Muscle of leg (tissue), 11 donors: ENCODE measurements around the gene PLEKHG2. TPM values are rescaled to one million over a fixed set of nuclear protein-coding genes. Genes with fewer than 3 reads are reported as not detected.

Experiments used
- DNase-seq: peaks from one replicate; pipeline ENCODE4 v3.0.0; 2013
- H3K27ac ChIP-seq: one replicate; pipeline ENCODE4 v1.5.1; 2013; ENCODE audit warnings: mild to moderate bottlenecking, low read length, control low read depth
- H3K27me3 ChIP-seq: one replicate; pipeline ENCODE4 v1.6.1; 2013; ENCODE audit warnings: low read length; ENCODE audit not compliant: control insufficient read depth, insufficient read depth
- H3K36me3 ChIP-seq: one replicate; pipeline ENCODE4 v1.6.1; 2013; ENCODE audit warnings: low read length; ENCODE audit not compliant: control insufficient read depth, insufficient read depth
- H3K4me1 ChIP-seq: one replicate; pipeline ENCODE4 v1.6.1; 2013; ENCODE audit warnings: low read length; ENCODE audit not compliant: control insufficient read depth, insufficient read depth
- H3K4me3 ChIP-seq: one replicate; pipeline ENCODE4 v1.5.1; 2013; ENCODE audit warnings: low read length, control low read depth
- H3K9me3 ChIP-seq: replicated peaks from 2 replicates; pipeline ENCODE4 v1.6.1; 2013; ENCODE audit warnings: low read depth, low read length; ENCODE audit not compliant: control insufficient read depth
- WGBS: methylation state at CpG from one replicate; pipeline ENCODE4 v1.1.5; 2013; ENCODE audit warnings: missing lambda C conversion rate; ENCODE audit not compliant: insufficient coverage; 5-methylcytosine and 5-hydroxymethylcytosine counted together
- polyA plus RNA-seq, 8 donors: library from polyadenylated mRNA; unstranded; fragments of 120-200 nt; gene quantifications; one replicate each; pipeline versions ENCODE4 v1.2.1 to v1.2.3, GENCODE V29; 2013; ENCODE audit warnings: inconsistent platforms in 1 of 8, low replicate concordance in 1 of 8; ENCODE audit not compliant: insufficient read length in 8 of 8, insufficient read depth in 1 of 8
- total RNA-seq: library from RNA; stranded (reverse); fragments of 120-200 nt; gene quantifications from one replicate; pipeline ENCODE4 v1.2.4, GENCODE V29; 2013

The PLEKHG2 gene
- total and polyA plus RNA-seq, 9 donors: 21.2 to 65.3 (median 50.0) TPM

DNA sequence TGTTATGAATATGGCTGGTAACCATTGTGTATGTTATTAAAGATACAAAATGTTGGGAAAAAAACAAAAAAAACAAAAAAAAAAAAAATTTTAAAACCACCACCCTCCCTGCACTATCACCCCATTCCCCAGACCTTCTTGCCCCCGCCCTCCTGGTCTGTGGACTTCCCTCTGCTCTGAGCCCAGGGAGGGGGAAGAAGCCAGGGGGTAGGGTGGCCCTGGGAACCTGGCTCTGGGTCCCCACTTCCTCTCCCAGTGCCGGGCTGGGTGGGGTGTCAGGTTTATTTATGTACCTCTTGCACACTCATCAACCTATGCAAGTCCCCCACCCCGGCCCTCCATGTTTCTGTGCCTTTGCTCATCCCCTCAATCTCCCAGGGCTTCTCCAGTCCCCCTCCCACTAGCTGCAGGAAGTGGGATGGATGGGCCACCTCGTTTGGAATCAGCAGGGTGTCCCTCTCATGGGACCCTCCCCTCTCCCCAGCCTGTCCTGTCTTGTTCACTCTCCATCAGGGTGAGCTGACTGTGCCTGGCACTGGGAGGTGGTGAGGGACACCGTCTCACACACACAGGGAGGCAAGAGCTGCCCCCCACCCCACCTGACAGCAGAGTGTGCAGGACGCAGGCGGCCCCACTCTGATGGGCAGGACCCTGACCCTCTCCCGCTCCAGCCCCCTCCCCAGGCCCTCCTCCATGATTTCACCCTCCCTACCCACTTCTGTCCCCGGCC lies 27.5 kb upstream of the PLEKHG2 start:
- Histone ChIP-seq H3K36me3 (peaks cover 95% of the 10 kb centered on the region), H3K27me3 (no peaks in the 10 kb centered on the region), H3K4me3 (no peak overlapping the region), H3K4me1 (peaks cover 4% of the 10 kb centered on the region), H3K27ac (no peak overlapping the region), H3K9me3 (no peaks in the 10 kb centered on the region)
- whole genome bisulfite sequencing: no CpG with 5 or more reads among the region's 9 CpGs
- no peak for DNase-seq

GRCh38 chr19:39385629-39386411 lies 26.6 kb upstream of the PLEKHG2 start:
- DNase-seq: no peak
- WGBS: 79% methylated on average over 17 of the region's 20 CpGs
- Histone ChIP-seq H3K4me1 (peaks cover 8% of the 10 kb centered on the region), H3K27ac (no peak overlapping the region), H3K4me3 (no peak overlapping the region), H3K9me3 (no peaks in the 10 kb centered on the region), H3K27me3 (no peaks in the 10 kb centered on the region), H3K36me3 (peaks cover 87% of the 10 kb centered on the region)

DNA sequence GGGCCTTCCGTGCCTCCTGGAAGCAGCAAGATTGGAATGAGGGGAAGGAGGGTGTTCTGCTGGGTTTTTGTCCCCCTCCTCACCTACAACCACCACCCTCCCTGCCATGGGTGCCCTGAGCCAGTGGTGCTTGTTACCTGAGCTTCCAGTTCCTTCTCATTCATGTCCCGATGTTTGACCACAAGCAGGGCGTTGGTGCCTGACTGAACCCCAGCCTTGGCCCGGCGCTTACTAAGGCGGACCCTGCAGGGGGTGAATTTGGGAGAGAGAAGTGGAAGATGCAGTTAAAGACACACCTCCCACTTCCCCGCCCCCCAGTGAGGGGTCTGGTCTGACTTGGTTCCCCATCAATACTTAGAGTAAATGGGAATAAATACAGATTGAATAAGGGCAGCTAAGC lies 25.9 kb upstream of the PLEKHG2 start:
- no CpG with 5 or more reads among the region's 7 CpGs for WGBS
- Histone ChIP-seq H3K27me3 (no peaks in the 10 kb centered on the region), H3K4me1 (peaks cover 9% of the 10 kb centered on the region), H3K36me3 (peaks cover 80% of the 10 kb centered on the region), H3K9me3 (no peaks in the 10 kb centered on the region), H3K27ac (no peak overlapping the region), H3K4me3 (no peak overlapping the region)
- no peak for DNase-seq

DNA sequence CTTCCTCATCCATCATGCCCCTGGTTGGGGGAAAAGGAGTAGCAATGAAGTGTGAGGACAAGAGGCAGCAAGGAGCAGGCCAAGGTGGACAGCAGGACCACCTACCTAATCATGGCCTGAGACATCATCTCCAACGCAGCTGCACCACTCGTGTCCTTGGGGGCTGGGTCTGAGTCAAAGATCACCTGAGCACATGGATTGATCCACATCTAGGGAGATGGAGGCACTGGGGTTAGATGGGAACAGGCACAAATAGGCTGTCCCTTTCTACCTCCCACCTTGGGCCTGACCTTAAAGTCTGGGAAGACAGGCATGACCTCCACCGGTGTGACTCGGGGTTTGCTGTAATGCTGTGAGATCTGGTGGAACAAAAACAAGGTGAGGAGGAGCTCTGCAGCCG lies 23.8 kb upstream of the PLEKHG2 start:
- no CpG with 5 or more reads among the region's 5 CpGs for WGBS
- H3K9me3 ChIP-seq: no peaks in the 10 kb centered on the region
- H3K4me1 ChIP-seq: peaks cover 15% of the 10 kb centered on the region
- DNase-seq: no peak
- H3K4me3 ChIP-seq: no peak overlapping the region
- H3K27me3 ChIP-seq: no peaks in the 10 kb centered on the region
- H3K36me3 ChIP-seq: peaks cover 64% of the 10 kb centered on the region
- H3K27ac ChIP-seq: no peak overlapping the region

- peak overlapping the region; percentile 91 for H3K4me3 ChIP-seq
- H3K27ac ChIP-seq: peak overlapping the region; percentile 98
- no peaks in the 10 kb centered on the region for H3K9me3 ChIP-seq
- no peak for DNase-seq
- no peaks in the 10 kb centered on the region for H3K27me3 ChIP-seq
- WGBS: 73% methylated on average over 7 of the region's 13 CpGs
- H3K36me3 ChIP-seq: peaks cover 61% of the 10 kb centered on the region
- H3K4me1 ChIP-seq: peaks cover 15% of the 10 kb centered on the region
Observed at GRCh38 chr19:39389631-39390414, 22.6 kb upstream of the PLEKHG2 start.

DNA sequence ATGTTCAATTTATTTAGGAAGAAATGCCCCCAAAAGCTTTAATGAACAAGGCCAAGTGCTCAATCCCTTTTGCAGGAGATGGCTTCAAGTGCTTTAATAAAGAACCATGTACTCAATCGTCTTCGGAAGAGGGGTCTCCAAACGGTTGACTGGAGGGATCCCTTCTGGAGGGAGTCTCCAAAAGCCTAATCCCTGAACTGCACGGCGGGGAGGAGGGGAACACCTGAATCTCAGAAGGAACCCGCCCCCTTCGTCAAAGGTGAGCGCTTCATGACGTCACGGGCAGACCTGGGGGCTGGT lies 22.1 kb upstream of the PLEKHG2 start:
- 0% methylated on average over 5 of the region's 10 CpGs for WGBS
- DNase-seq: no peak
- Histone ChIP-seq H3K4me3 (peak overlapping the region; percentile 91), H3K27ac (peak overlapping the region; percentile 98), H3K27me3 (no peaks in the 10 kb centered on the region), H3K36me3 (peaks cover 61% of the 10 kb centered on the region), H3K9me3 (no peaks in the 10 kb centered on the region), H3K4me1 (peaks cover 15% of the 10 kb centered on the region)

- Histone ChIP-seq H3K4me1 (peaks cover 15% of the 10 kb centered on the region), H3K9me3 (no peaks in the 10 kb centered on the region), H3K27ac (peak within 1 kb of the TSS; percentile 98), H3K4me3 (peak within 1 kb of the TSS; percentile 99), H3K36me3 (peaks cover 57% of the 10 kb centered on the region), H3K27me3 (no peaks in the 10 kb centered on the region)
- peak; percentile 100 for DNase-seq
- WGBS: under 1% methylated on average over 50 of the region's 60 CpGs
Observed at GRCh38 chr19:39390751-39391437, 21.6 kb upstream of the PLEKHG2 start, which contains the start of the genes MED29 and PAF1. TSS of gene MED29 (plus strand) at chr19:39391378. CDS start at chr19:39391423, 45 bp downstream. TSS of gene PAF1 (minus strand) at chr19:39391106. CDS start at chr19:39390864, 242 bp downstream.

- Histone ChIP-seq H3K4me3 (no peak overlapping the region), H3K27me3 (no peaks in the 10 kb centered on the region), H3K4me1 (peaks cover 22% of the 10 kb centered on the region), H3K36me3 (peaks cover 23% of the 10 kb centered on the region), H3K27ac (peak overlapping the region; percentile 77), H3K9me3 (no peaks in the 10 kb centered on the region)
- peak; percentile 91 for DNase-seq
- 55% methylated on average over 11 of the region's 17 CpGs for WGBS
Observed at GRCh38 chr19:39397360-39398296, 14.8 kb upstream of the PLEKHG2 start.

DNA sequence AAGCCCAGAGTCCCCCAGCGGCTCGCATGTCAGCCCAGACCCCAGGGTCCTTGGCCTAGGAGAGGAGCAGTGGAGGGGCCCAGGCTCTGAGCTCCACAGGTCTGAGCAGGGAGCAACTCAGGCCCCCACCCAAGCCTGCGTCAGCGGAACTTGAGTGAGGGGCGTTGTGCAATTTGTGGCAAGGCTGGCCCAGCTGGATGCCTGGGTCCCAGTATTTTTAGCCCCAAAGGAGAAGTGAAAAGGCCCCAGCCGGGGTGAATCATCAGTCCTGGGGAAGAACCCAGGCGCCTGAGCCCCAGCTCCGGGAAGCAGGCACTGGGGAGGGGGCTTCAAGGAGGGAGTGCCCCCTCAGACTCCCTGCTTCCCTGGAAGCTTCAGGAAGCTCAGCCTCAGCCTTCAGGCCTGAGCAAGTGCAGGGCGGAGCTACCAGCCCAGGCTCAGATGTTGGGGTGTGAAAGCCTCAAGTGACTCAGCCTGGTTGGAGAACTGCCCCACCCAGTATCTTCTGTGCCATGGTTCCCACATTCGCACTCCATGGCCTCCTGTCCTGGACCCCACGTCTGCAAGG lies 14.1 kb upstream of the PLEKHG2 start:
- peaks cover 21% of the 10 kb centered on the region for H3K36me3 ChIP-seq
- H3K4me1 ChIP-seq: peaks cover 30% of the 10 kb centered on the region
- H3K27me3 ChIP-seq: no peaks in the 10 kb centered on the region
- DNase-seq: peak; percentile 79
- H3K4me3 ChIP-seq: no peak overlapping the region
- WGBS: 83% methylated on average over 10 of the region's 11 CpGs
- no peaks in the 10 kb centered on the region for H3K9me3 ChIP-seq
- peak overlapping the region; percentile 77 for H3K27ac ChIP-seq
